IMR-90 (cell line): ENCODE results near the gene SNX27. TPM values are rescaled to one million over a fixed set of nuclear protein-coding genes. Genes with fewer than 3 reads are reported as not detected.

ENCODE experiments used
- ATAC-seq: fragments of 200-7000 bp; cut with Tn5 transposase; 2 replicates; pipeline ENCODE4 v1.9.1; 2020; ENCODE audit warnings: low read depth, mild to moderate bottlenecking, moderate library complexity
- BruUV-seq: library from RNA; stranded (reverse); fragments of 400-500 nt; replicated peaks from 2 replicates; lab custom pipeline; 2021; lab: Mats Ljungman, UMichigan
- CTCF ChIA-PET: fragments of 300-600 bp; formaldehyde crosslinking; extraction: SDS; loops from one replicate; lab custom pipeline; 2021; ENCODE audit warnings: antibody characterized with exemption; lab: Yijun Ruan, JAX
- POLR2A ChIA-PET: fragments of 300-600 bp; sonication (Branson Sonifier 250); formaldehyde crosslinking; loops from one replicate; lab custom pipeline; 2022; ENCODE audit warnings: antibody characterized with exemption; ENCODE audit not compliant: unreplicated experiment; lab: Charles Lee
- DNase-seq: peaks from one replicate; pipeline ENCODE4 v3.0.0; 2013
- H2AFZ ChIP-seq: replicated peaks from 2 replicates; pipeline ENCODE3; 2013; ENCODE audit warnings: low read length, mild to moderate bottlenecking; ENCODE audit not compliant: poor library complexity
- H2AK5ac ChIP-seq: 2 replicates; pipeline ENCODE4 v1.6.1; 2013; ENCODE audit warnings: low read depth, low read length, inconsistent platforms
- H2AK9ac ChIP-seq: replicated peaks from 2 replicates; pipeline ENCODE3; 2013; ENCODE audit warnings: mild to moderate bottlenecking, low read depth, low read length, moderate library complexity; ENCODE audit not compliant: poor library complexity
- H2BK120ac ChIP-seq: 2 replicates; pipeline ENCODE4 v1.6.1; 2013; ENCODE audit warnings: low read depth, low read length, inconsistent platforms
- H2BK15ac ChIP-seq: 3 replicates; pipeline ENCODE4 v1.6.1; 2013; ENCODE audit warnings: low read depth, low read length, inconsistent platforms
- H2BK20ac ChIP-seq: 2 replicates; pipeline ENCODE4 v1.6.1; 2013; ENCODE audit warnings: low read depth, mild to moderate bottlenecking, inconsistent platforms, low read length, moderate library complexity
- H2BK5ac ChIP-seq: 2 replicates; pipeline ENCODE4 v1.6.1; 2013; ENCODE audit warnings: mild to moderate bottlenecking, low read depth, low read length, inconsistent platforms; ENCODE audit not compliant: poor library complexity, severe bottlenecking
- H3K14ac ChIP-seq: replicated peaks from 2 replicates; pipeline ENCODE4 v1.6.1; 2013; ENCODE audit warnings: low read depth, low read length, inconsistent platforms
- H3K18ac ChIP-seq: 2 replicates; pipeline ENCODE4 v1.6.1; 2013; ENCODE audit warnings: low read depth, low read length, control low read depth
- H3K23ac ChIP-seq: 2 replicates; pipeline ENCODE4 v1.6.1; 2013; ENCODE audit warnings: low read depth, low read length, inconsistent platforms
- H3K27ac ChIP-seq: 2 replicates; pipeline ENCODE4 v1.5.1; 2013; ENCODE audit warnings: mild to moderate bottlenecking, control low read depth, low read length; ENCODE audit not compliant: insufficient read depth
- H3K27me3 ChIP-seq: 2 replicates; pipeline ENCODE4 v1.6.1; 2013; ENCODE audit warnings: low read length; ENCODE audit not compliant: control insufficient read depth, insufficient read depth
- H3K36me3 ChIP-seq: 2 replicates; pipeline ENCODE4 v1.6.1; 2013; ENCODE audit warnings: low read length, mixed read lengths; ENCODE audit not compliant: control insufficient read depth, insufficient read depth
- H3K4ac ChIP-seq: 2 replicates; pipeline ENCODE4 v1.6.1; 2013; ENCODE audit warnings: low read depth, low read length, inconsistent platforms
- H3K4me1 ChIP-seq: 2 replicates; pipeline ENCODE4 v1.6.1; 2013; ENCODE audit warnings: low read length, mixed read lengths; ENCODE audit not compliant: control insufficient read depth, insufficient read depth
- H3K4me2 ChIP-seq: 2 replicates; pipeline ENCODE4 v1.6.1; 2013; ENCODE audit warnings: low read depth, mild to moderate bottlenecking, control low read depth, low read length, moderate library complexity
- H3K4me3 ChIP-seq: 2 replicates; pipeline ENCODE4 v1.5.1; 2013; ENCODE audit warnings: low read depth, mild to moderate bottlenecking, control low read depth, low read length, moderate library complexity; ENCODE audit not compliant: insufficient read depth
- H3K56ac ChIP-seq: 2 replicates; pipeline ENCODE4 v1.6.1; 2013; ENCODE audit warnings: low read length, inconsistent platforms; ENCODE audit not compliant: insufficient read depth; ENCODE audit errors: extremely low read depth
- H3K79me1 ChIP-seq, 2 experiments: 2 replicates each; pipeline ENCODE4 v1.6.1; 2013; ENCODE audit warnings: low read length in 2 of 2, inconsistent platforms in 1 of 2, low read depth in 1 of 2
- H3K9ac ChIP-seq: 2 replicates; pipeline ENCODE4 v1.6.1; 2013; ENCODE audit warnings: low read depth, low read length, control low read depth
- H3K9me1 ChIP-seq: 2 replicates; pipeline ENCODE4 v1.6.1; 2013; ENCODE audit warnings: low read length, inconsistent platforms; ENCODE audit not compliant: insufficient read depth
- H3K9me3 ChIP-seq: 2 replicates; pipeline ENCODE4 v1.6.1; 2013; ENCODE audit warnings: low read length; ENCODE audit not compliant: control insufficient read depth, insufficient read depth
- H4K20me1 ChIP-seq: 2 replicates; pipeline ENCODE4 v1.6.1; 2013; ENCODE audit warnings: low read length, inconsistent platforms; ENCODE audit not compliant: insufficient read depth
- H4K5ac ChIP-seq: 2 replicates; pipeline ENCODE4 v1.6.1; 2013; ENCODE audit warnings: mild to moderate bottlenecking, low read depth, low read length, control low read depth
- H4K8ac ChIP-seq, 2 experiments: 2 replicates each; pipeline ENCODE4 v1.6.1; 2013; ENCODE audit warnings: low read depth in 2 of 2, low read length in 2 of 2, control low read depth in 1 of 2, inconsistent platforms in 1 of 2
- H4K91ac ChIP-seq: 2 replicates; pipeline ENCODE4 v1.6.1; 2013; ENCODE audit warnings: low read depth, low read length, inconsistent platforms; ENCODE audit not compliant: insufficient read depth
- CEBPB ChIP-seq: IDR thresholded peaks from 2 replicates; pipeline ENCODE4 v1.6.1; 2012; ENCODE audit warnings: low read depth, low read length, improper control_type of control experiment
- FOS ChIP-seq: fragments of 150-350 bp; IDR thresholded peaks from 2 replicates; pipeline ENCODE4 v1.6.1; 2016; ENCODE audit warnings: low read depth, low read length
- MAFK ChIP-seq: IDR thresholded peaks from 2 replicates; pipeline ENCODE4 v1.6.1; 2012; ENCODE audit warnings: low read depth, low read length, improper control_type of control experiment
- MAZ ChIP-seq: IDR thresholded peaks from 2 replicates; pipeline ENCODE4 v1.6.1; 2012; ENCODE audit warnings: low read depth, mild to moderate bottlenecking, low read length, improper control_type of control experiment, moderate library complexity, borderline replicate concordance
- NFE2L2 ChIP-seq: fragments of 150-350 bp; IDR thresholded peaks from 2 replicates; pipeline ENCODE4 v1.6.1; 2016; ENCODE audit warnings: low read depth, mild to moderate bottlenecking, low read length
- POLR2A ChIP-seq: IDR thresholded peaks from 2 replicates; pipeline ENCODE4 v1.6.1; 2012; ENCODE audit warnings: mild to moderate bottlenecking, low read depth, low read length
- RAD21 ChIP-seq: IDR thresholded peaks from 2 replicates; pipeline ENCODE4 v1.6.1; 2012; ENCODE audit warnings: low read length, improper control_type of control experiment
- RFX5 ChIP-seq: IDR thresholded peaks from 2 replicates; pipeline ENCODE4 v1.8.0; 2012; ENCODE audit warnings: low read depth, mild to moderate bottlenecking, low read length, moderate library complexity
- SMC3 ChIP-seq: fragments of 150-350 bp; IDR thresholded peaks from 2 replicates; pipeline ENCODE4 v1.6.1; 2016; ENCODE audit warnings: low read depth, mild to moderate bottlenecking, antibody characterized with exemption, low read length, moderate library complexity
- WGBS, 2 experiments: methylation state at CpG; one replicate each; pipeline versions ENCODE4 v1.1.5 to v1.1.7; 2013; ENCODE audit warnings: missing lambda C conversion rate in 2 of 2; ENCODE audit not compliant: insufficient read length in 1 of 2; ENCODE audit errors: extremely low coverage in 2 of 2; 5-methylcytosine and 5-hydroxymethylcytosine counted together
- dilution Hi-C: fragments of 300-500 bp; cut with HindIII; formaldehyde crosslinking; loops from one replicate; pipeline ENCODE4 v1.14.3; 2018; ENCODE audit warnings: low sequenced_read_pairs; ENCODE audit not compliant: unreplicated experiment
- in situ Hi-C: fragments of 300-500 bp; cut with MboI; formaldehyde crosslinking; loops from 3 replicates; pipeline ENCODE4 v1.14.3; 2019; ENCODE audit warnings: low sequenced_read_pairs, inconsistent platforms, mixed read lengths
- intact Hi-C: fragments of 100-400 bp; cut with micrococcal nuclease; formaldehyde crosslinking; loops from 2 replicates; pipeline ENCODE4 v1.10.0; 2022
- polyA plus RNA-seq, 3 experiments: library from polyadenylated mRNA; depleted of rRNA; stranded (reverse); fragments of >200 nt; gene quantifications; 2 replicates each; pipeline ENCODE4 v1.2.3, GENCODE V29; 2012; ENCODE audit warnings: low replicate concordance in 1 of 3
- total RNA-seq: library from RNA; depleted of rRNA; stranded (reverse); fragments of >200 nt; gene quantifications from 2 replicates; pipeline ENCODE4 v1.2.3, GENCODE V29; 2012
- TF ChIP-seq, protein P1 (sequence below): conservative IDR thresholded peaks from 2 replicates; pipeline ENCODE4 v1.5.1; 2012; ENCODE audit warnings: mild to moderate bottlenecking, low read depth, low read length, improper control_type of control experiment
- TF ChIP-seq, protein P2 (sequence below): fragments of 150-350 bp; IDR thresholded peaks from 2 replicates; pipeline ENCODE4 v1.6.1; 2017; ENCODE audit warnings: mild to moderate bottlenecking, antibody characterized with exemption, low read length, low read depth
- TF ChIP-seq, protein P3 (sequence below): fragments of 150-350 bp; IDR thresholded peaks from 2 replicates; pipeline ENCODE4 v1.6.1; 2016; ENCODE audit warnings: low read depth, mild to moderate bottlenecking, low read length, moderate library complexity, borderline replicate concordance

The SNX27 gene
- total and polyA plus RNA-seq, 2 of the 4 experiments (the other 2 are of a cell fraction), result 12.3 to 25.6 TPM

DNA sequence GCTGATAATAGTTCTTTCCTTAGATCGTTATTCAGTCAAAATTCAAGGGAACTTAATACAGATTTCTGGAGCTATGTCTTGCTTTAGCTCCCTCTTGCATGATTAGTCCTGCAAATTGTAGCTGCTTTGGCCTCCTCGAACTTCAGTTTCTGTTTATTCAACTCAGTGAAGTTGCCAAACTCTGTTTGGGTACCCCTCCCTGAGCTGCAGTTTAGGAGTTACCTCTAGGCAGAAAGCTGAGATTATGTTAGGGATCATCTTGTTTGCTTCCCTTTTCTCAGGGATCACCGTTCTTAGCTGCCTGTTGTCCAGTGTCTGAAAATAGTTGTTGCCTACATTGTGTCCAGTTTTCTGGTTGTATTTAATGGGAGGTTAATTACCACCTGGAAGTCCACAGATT is 43.5 kb downstream of the SNX27 start:
- H2AK9ac ChIP-seq, result no peak overlapping the region
- WGBS, 2 experiments, result no CpG with 5 or more reads among the region's 3 CpGs
- 0 out of 2 replicates have a peak, but pooled peaks cover 1% of the 10 kb centered on the region for H3K9me3 ChIP-seq
- no peak overlapping the region for H2BK5ac ChIP-seq
- dilution Hi-C loops (no loop called here), intact Hi-C loops (no loop called here), in situ Hi-C loops (no loop called here)
- H2BK15ac ChIP-seq, result no peak overlapping the region
- H2AFZ ChIP-seq, result no peak overlapping the region
- 0 out of 2 replicates have a peak overlapping the region, but pooled peaks have one; percentile 24 for H3K23ac ChIP-seq
- H4K8ac ChIP-seq, result no peak overlapping the region
- DNase-seq, result peak; percentile 13
- no peaks in the 10 kb centered on the region; the same call in 1 of the 2 replicates for H4K20me1 ChIP-seq
- no peak overlapping the region for H3K4ac ChIP-seq
- TF ChIP-seq FOS (no peak), CEBPB (no peak), RFX5 (no peak), SMC3 (no peak), RAD21 (no peak), MAFK (no peak), POLR2A (no peak), MAZ (no peak), NFE2L2 (no peak)
- TF ChIP-seq, protein P1, sequence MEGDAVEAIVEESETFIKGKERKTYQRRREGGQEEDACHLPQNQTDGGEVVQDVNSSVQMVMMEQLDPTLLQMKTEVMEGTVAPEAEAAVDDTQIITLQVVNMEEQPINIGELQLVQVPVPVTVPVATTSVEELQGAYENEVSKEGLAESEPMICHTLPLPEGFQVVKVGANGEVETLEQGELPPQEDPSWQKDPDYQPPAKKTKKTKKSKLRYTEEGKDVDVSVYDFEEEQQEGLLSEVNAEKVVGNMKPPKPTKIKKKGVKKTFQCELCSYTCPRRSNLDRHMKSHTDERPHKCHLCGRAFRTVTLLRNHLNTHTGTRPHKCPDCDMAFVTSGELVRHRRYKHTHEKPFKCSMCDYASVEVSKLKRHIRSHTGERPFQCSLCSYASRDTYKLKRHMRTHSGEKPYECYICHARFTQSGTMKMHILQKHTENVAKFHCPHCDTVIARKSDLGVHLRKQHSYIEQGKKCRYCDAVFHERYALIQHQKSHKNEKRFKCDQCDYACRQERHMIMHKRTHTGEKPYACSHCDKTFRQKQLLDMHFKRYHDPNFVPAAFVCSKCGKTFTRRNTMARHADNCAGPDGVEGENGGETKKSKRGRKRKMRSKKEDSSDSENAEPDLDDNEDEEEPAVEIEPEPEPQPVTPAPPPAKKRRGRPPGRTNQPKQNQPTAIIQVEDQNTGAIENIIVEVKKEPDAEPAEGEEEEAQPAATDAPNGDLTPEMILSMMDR, result no peak
- TF ChIP-seq, protein P2, sequence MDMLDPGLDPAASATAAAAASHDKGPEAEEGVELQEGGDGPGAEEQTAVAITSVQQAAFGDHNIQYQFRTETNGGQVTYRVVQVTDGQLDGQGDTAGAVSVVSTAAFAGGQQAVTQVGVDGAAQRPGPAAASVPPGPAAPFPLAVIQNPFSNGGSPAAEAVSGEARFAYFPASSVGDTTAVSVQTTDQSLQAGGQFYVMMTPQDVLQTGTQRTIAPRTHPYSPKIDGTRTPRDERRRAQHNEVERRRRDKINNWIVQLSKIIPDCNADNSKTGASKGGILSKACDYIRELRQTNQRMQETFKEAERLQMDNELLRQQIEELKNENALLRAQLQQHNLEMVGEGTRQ, result no peak
- TF ChIP-seq, protein P3, sequence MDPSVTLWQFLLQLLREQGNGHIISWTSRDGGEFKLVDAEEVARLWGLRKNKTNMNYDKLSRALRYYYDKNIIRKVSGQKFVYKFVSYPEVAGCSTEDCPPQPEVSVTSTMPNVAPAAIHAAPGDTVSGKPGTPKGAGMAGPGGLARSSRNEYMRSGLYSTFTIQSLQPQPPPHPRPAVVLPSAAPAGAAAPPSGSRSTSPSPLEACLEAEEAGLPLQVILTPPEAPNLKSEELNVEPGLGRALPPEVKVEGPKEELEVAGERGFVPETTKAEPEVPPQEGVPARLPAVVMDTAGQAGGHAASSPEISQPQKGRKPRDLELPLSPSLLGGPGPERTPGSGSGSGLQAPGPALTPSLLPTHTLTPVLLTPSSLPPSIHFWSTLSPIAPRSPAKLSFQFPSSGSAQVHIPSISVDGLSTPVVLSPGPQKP, result no peak
- peak overlapping the region; percentile 48 for H3K4me2 ChIP-seq
- H3K79me1 ChIP-seq, result peaks cover 16 to 29% of the 10 kb centered on the region in 2 experiments
- no peak overlapping the region; the same call in 1 of the 2 replicates for H3K14ac ChIP-seq
- BruUV-seq, result no TSS peak
- no peak overlapping the region for H3K9ac ChIP-seq
- peaks cover 8% of the 10 kb centered on the region for H3K36me3 ChIP-seq
- peak; percentile 46; the same call in 1 of the 2 replicates for ATAC-seq
- no peaks in the 10 kb centered on the region for H3K4me1 ChIP-seq
- no peak overlapping the region for H4K91ac ChIP-seq
- H2BK20ac ChIP-seq, result no peak overlapping the region
- no peak overlapping the region for H3K18ac ChIP-seq
- H3K27ac ChIP-seq, result no peak overlapping the region
- ChIA-PET POLR2A (interaction anchor here (0.6 kb wide), 1 partner anchor 12 kb away, joined by 15 read pairs; no protein-coding TSS in a partner anchor), CTCF (interaction anchor here (0.5 kb wide), 1 partner anchor 70 kb away, joined by 3 read pairs; no protein-coding TSS in a partner anchor)
- no peak overlapping the region; the same call in 1 of the 2 replicates for H2AK5ac ChIP-seq
- H2BK120ac ChIP-seq, result no peak overlapping the region
- no peak overlapping the region for H3K4me3 ChIP-seq
- no peak overlapping the region for H3K56ac ChIP-seq
- no peaks in the 10 kb centered on the region for H3K9me1 ChIP-seq
- H3K27me3 ChIP-seq, result no peaks in the 10 kb centered on the region
- H4K5ac ChIP-seq, result no peak overlapping the region
